Effector memory CD4-positive, alpha-beta T cell (primary cell): ENCODE measurements around the gene KIRREL3.

Source experiments
- DNase-seq, 3 donors: peaks; one replicate each; pipeline ENCODE4 v3.0.0-alpha.2; 2020
- H3K27ac ChIP-seq: 2 replicates; pipeline ENCODE4 v1.7.0; 2013; ENCODE audit warnings: mild to moderate bottlenecking, low read length, moderate library complexity; ENCODE audit not compliant: insufficient read depth, poor library complexity, severe bottlenecking
- H3K27me3 ChIP-seq: replicated peaks from 2 replicates; pipeline ENCODE4 v1.7.0; 2013; ENCODE audit warnings: mild to moderate bottlenecking, low read length; ENCODE audit not compliant: insufficient read depth, control insufficient read depth, poor library complexity, severe bottlenecking
- H3K36me3 ChIP-seq: 2 replicates; pipeline ENCODE4 v1.7.0; 2013; ENCODE audit warnings: mild to moderate bottlenecking, low read length, moderate library complexity; ENCODE audit not compliant: control insufficient read depth, insufficient read depth
- H3K4me1 ChIP-seq: 2 replicates; pipeline ENCODE4 v1.7.0; 2013; ENCODE audit warnings: low read length, mild to moderate bottlenecking; ENCODE audit not compliant: control insufficient read depth, insufficient read depth, poor library complexity, severe bottlenecking
- H3K4me3 ChIP-seq: 2 replicates; pipeline ENCODE4 v1.7.0; 2013; ENCODE audit warnings: low read length, low read depth, mild to moderate bottlenecking; ENCODE audit not compliant: insufficient read depth, poor library complexity, severe bottlenecking
- H3K9me3 ChIP-seq: 2 replicates; pipeline ENCODE4 v1.7.0; 2013; ENCODE audit warnings: mild to moderate bottlenecking, low read length, moderate library complexity; ENCODE audit not compliant: control insufficient read depth

The KIRREL3 gene

GRCh38 chr11:126898802-126899201 is 101.8 kb downstream of the KIRREL3 start:
- Histone ChIP-seq H3K27me3 (no peaks in the 10 kb centered on the region), H3K4me3 (no peak overlapping the region), H3K27ac (no peak overlapping the region), H3K36me3 (no peaks in the 10 kb centered on the region), H3K9me3 (no peaks in the 10 kb centered on the region), H3K4me1 (no peaks in the 10 kb centered on the region)
- DNase-seq: no peak

DNA sequence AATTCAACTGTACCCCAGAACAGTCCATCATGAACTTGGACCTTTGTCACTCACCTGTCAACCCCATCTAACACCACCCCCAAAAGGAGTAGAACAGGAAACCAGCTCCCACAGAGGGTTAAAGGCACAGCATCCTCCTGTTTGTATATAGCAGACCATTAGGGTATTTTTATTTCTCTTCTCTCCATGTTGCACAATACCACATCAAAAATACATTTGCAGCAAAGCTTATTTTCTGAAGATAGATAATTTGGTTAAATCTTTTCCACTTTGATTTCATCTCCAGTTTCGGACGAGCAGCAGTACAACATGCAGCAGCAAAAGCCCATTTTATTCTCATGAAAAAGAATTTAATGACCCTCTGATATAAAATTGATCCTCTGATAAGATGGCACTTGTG is 103.1 kb downstream of the KIRREL3 start:
- no peaks in the 10 kb centered on the region for H3K27me3 ChIP-seq
- H3K27ac ChIP-seq: no peak overlapping the region

GRCh38 chr11:126896025-126896424 is 104.5 kb downstream of the KIRREL3 start:
- Histone ChIP-seq H3K4me1 (no peaks in the 10 kb centered on the region), H3K9me3 (no peaks in the 10 kb centered on the region), H3K4me3 (no peak overlapping the region), H3K27me3 (no peaks in the 10 kb centered on the region), H3K27ac (no peak overlapping the region), H3K36me3 (no peaks in the 10 kb centered on the region)
- DNase-seq: no peak

More for the DNA sequence above, 103.1 kb downstream of the KIRREL3 start:
- no peaks in the 10 kb centered on the region for H3K36me3 ChIP-seq
- no peaks in the 10 kb centered on the region for H3K4me1 ChIP-seq
- no peaks in the 10 kb centered on the region for H3K9me3 ChIP-seq
- no peak for DNase-seq
- no peak overlapping the region for H3K4me3 ChIP-seq

- DNase-seq: no peak
- no peaks in the 10 kb centered on the region for H3K9me3 ChIP-seq
- no peak overlapping the region for H3K27ac ChIP-seq
- H3K4me3 ChIP-seq: no peak overlapping the region
- H3K36me3 ChIP-seq: no peaks in the 10 kb centered on the region
- no peaks in the 10 kb centered on the region for H3K4me1 ChIP-seq
- no peaks in the 10 kb centered on the region for H3K27me3 ChIP-seq
These were observed 106.8 kb downstream of the KIRREL3 start for GRCh38 chr11:126893796-126894195.

- no peaks in the 10 kb centered on the region for H3K9me3 ChIP-seq
- H3K36me3 ChIP-seq: no peaks in the 10 kb centered on the region
- no peaks in the 10 kb centered on the region for H3K4me1 ChIP-seq
- no peak for DNase-seq
- H3K27me3 ChIP-seq: no peaks in the 10 kb centered on the region
- H3K4me3 ChIP-seq: no peak overlapping the region
- no peak overlapping the region for H3K27ac ChIP-seq
These were observed 107.8 kb downstream of the KIRREL3 start for GRCh38 chr11:126892756-126893155.

GRCh38 chr11:126891556-126892217 is 108.9 kb downstream of the KIRREL3 start:
- no peak overlapping the region for H3K27ac ChIP-seq
- H3K9me3 ChIP-seq: no peaks in the 10 kb centered on the region
- H3K27me3 ChIP-seq: no peaks in the 10 kb centered on the region
- H3K36me3 ChIP-seq: no peaks in the 10 kb centered on the region
- no peak for DNase-seq
- H3K4me3 ChIP-seq: no peak overlapping the region
- no peaks in the 10 kb centered on the region for H3K4me1 ChIP-seq

- H3K9me3 ChIP-seq: no peaks in the 10 kb centered on the region
- H3K27me3 ChIP-seq: no peaks in the 10 kb centered on the region
- DNase-seq: no peak
- no peaks in the 10 kb centered on the region for H3K36me3 ChIP-seq
- no peak overlapping the region for H3K4me3 ChIP-seq
- H3K4me1 ChIP-seq: no peaks in the 10 kb centered on the region
- H3K27ac ChIP-seq: no peak overlapping the region
These were observed 110.0 kb downstream of the KIRREL3 start for GRCh38 chr11:126890561-126890960.

- Histone ChIP-seq H3K36me3 (no peaks in the 10 kb centered on the region), H3K27ac (no peak overlapping the region), H3K4me3 (no peak overlapping the region), H3K27me3 (no peaks in the 10 kb centered on the region), H3K9me3 (no peaks in the 10 kb centered on the region), H3K4me1 (no peaks in the 10 kb centered on the region)
- DNase-seq: no peak
These were observed 112.4 kb downstream of the KIRREL3 start for GRCh38 chr11:126888115-126888712.

DNA sequence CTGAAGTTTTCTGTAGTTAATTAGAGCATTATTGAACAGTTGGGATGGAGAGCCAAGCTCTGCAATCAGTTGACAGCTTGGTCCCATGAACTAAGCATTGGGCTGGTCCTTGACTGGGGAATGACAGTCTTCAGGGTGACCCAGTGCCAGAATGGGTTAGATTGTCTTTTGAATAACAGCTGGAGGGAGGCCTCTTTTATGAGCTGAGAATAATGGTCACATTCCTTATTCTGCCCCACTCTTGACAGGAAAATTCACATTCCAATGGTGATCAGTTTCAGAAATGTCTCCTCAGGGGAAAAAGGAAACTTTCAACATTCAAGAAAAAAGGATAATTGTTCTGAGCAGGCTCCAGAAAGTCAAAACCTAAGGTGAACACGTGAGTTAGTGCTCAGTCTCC is 113.9 kb downstream of the KIRREL3 start:
- Histone ChIP-seq H3K4me1 (no peaks in the 10 kb centered on the region), H3K4me3 (no peak overlapping the region), H3K27ac (no peak overlapping the region), H3K36me3 (no peaks in the 10 kb centered on the region), H3K9me3 (no peaks in the 10 kb centered on the region), H3K27me3 (no peaks in the 10 kb centered on the region)
- DNase-seq: no peak

DNA sequence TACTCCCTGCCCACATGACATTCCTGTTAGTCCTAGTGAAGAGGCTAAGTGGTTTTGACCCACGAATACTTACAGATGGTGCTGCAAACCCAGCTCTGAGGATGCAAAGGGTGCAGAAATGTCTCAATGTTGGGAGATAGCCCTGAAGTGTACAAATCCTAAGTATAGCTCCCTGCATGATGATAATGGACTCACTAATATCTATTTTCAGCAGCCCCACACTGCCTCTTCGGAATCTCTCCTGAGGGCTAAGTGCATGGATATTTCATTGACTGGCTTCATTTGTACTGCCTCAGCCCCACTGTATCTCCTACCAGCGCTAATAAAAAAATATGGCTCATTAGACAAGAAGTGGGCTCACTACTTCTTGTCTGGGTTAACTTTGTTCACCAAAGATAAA is 114.5 kb downstream of the KIRREL3 start:
- no peaks in the 10 kb centered on the region for H3K36me3 ChIP-seq
- no peaks in the 10 kb centered on the region for H3K9me3 ChIP-seq
- H3K4me1 ChIP-seq: no peaks in the 10 kb centered on the region
- H3K27ac ChIP-seq: no peak overlapping the region
- H3K27me3 ChIP-seq: no peaks in the 10 kb centered on the region
- H3K4me3 ChIP-seq: no peak overlapping the region
- DNase-seq: no peak
